OCI-LY3 (cell line): ENCODE data around the gene CAMKMT.

Experiments used
- CTCF ChIP-seq: fragments of 200-600, 300-600 bp; sonication (generic); IDR thresholded peaks from 2 replicates; pipeline ENCODE4 v1.5.1; 2014; ENCODE audit warnings: antibody characterized with exemption, low read length, low read depth
- EZH2phosphoT487 ChIP-seq: fragments of 200-600 bp; shearing (Covaris generic); IDR thresholded peaks from 2 replicates; pipeline ENCODE4 v1.6.1; 2018; ENCODE audit warnings: antibody characterized with exemption, mixed run types, low read depth

DNA sequence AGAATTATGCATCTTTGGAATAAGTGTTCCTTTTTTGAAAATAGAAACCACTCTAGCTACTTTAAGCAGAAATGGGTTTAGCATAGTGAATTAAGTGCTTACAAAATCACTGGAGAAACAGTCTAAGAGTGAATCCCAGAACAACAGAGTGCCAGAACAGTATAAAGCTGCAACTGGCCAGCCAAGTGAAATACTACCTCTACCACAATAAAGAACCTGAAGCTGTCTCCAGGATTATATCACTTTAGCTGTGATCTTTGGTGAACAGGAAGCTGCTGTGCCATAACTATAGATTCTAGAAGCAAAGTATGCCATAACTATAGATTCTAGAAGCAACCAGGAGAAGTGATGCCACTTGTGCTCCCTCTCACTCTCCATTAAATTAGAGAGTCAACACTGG is 7.6 kb downstream of the CAMKMT start:
- TF ChIP-seq CTCF = no peak
- TF ChIP-seq EZH2phosphoT487 = no peak
